Neural progenitor cell (in vitro differentiated cells): ENCODE measurements around the gene ANKRD13C. TPM values are rescaled to one million over a fixed set of nuclear protein-coding genes. Genes with fewer than 3 reads are reported as not detected.

Source experiments
- DNase-seq: peaks from one replicate; pipeline ENCODE4 v3.0.0-alpha.2; 2016; ENCODE audit warnings: low spot score
- H2AFZ ChIP-seq: fragments of 200-600 bp; sonication (generic); replicated peaks from 2 replicates; pipeline ENCODE4 v1.6.1; 2016; ENCODE audit warnings: antibody characterized with exemption
- H3F3A ChIP-seq: fragments of 200-600 bp; sonication (generic); 2 replicates; pipeline ENCODE4 v1.6.1; 2016; ENCODE audit warnings: antibody characterized with exemption, low read depth
- H3K27ac ChIP-seq: fragments of 200-600 bp; sonication (generic); 2 replicates; pipeline ENCODE4 v1.5.1; 2016; ENCODE audit warnings: mild to moderate bottlenecking
- H3K27me3 ChIP-seq: fragments of 200-600 bp; sonication (generic); 2 replicates; pipeline ENCODE4 v1.6.1; 2016; ENCODE audit warnings: mild to moderate bottlenecking, moderate library complexity
- H3K36me3 ChIP-seq: fragments of 200-600 bp; sonication (generic); 2 replicates; pipeline ENCODE4 v1.5.1; 2016
- H3K4me1 ChIP-seq: fragments of 200-600 bp; sonication (generic); 2 replicates; pipeline ENCODE4 v1.6.1; 2016; ENCODE audit warnings: mixed run types
- H3K4me2 ChIP-seq: fragments of 200-600 bp; sonication (generic); 2 replicates; pipeline ENCODE4 v1.6.1; 2016
- H3K4me3 ChIP-seq: fragments of 200-600 bp; sonication (generic); 2 replicates; pipeline ENCODE4 v1.5.1; 2016
- H3K79me2 ChIP-seq: fragments of 200-600 bp; sonication (generic); 2 replicates; pipeline ENCODE4 v1.6.1; 2016; ENCODE audit warnings: low read depth
- H3K9ac ChIP-seq: fragments of 200-600 bp; sonication (generic); 2 replicates; pipeline ENCODE4 v1.6.1; 2016
- H3K9me3 ChIP-seq: fragments of 200-600 bp; sonication (generic); 2 replicates; pipeline ENCODE4 v1.5.1; 2016; ENCODE audit warnings: low read depth
- H4K20me1 ChIP-seq: fragments of 200-600 bp; sonication (generic); 2 replicates; pipeline ENCODE4 v1.6.1; 2016; ENCODE audit warnings: low read depth
- H3K27ac Mint-ChIP-seq: 3 replicates; pipeline ENCODE4 v1.8.0; 2021; ENCODE audit warnings: mixed read lengths
- H3K27me3 Mint-ChIP-seq: 2 replicates; pipeline ENCODE4 v1.8.0; 2022; ENCODE audit warnings: low read depth, mild to moderate bottlenecking, inconsistent platforms, moderate library complexity, mixed read lengths; ENCODE audit not compliant: insufficient read depth
- H3K36me3 Mint-ChIP-seq: 3 replicates; pipeline ENCODE4 v1.8.0; 2021; ENCODE audit warnings: mixed read lengths
- H3K4me1 Mint-ChIP-seq: 3 replicates; pipeline ENCODE4 v1.8.0; 2021; ENCODE audit warnings: mixed read lengths
- H3K4me3 Mint-ChIP-seq: 3 replicates; pipeline ENCODE4 v1.8.0; 2021; ENCODE audit warnings: mild to moderate bottlenecking, moderate library complexity, mixed read lengths
- H3K9me3 Mint-ChIP-seq: 3 replicates; pipeline ENCODE4 v1.8.0; 2020; ENCODE audit warnings: mixed read lengths
- EZH2 ChIP-seq: fragments of 200-600 bp; sonication (generic); IDR thresholded peaks from 2 replicates; pipeline ENCODE4 v1.6.1; 2017; ENCODE audit warnings: antibody characterized with exemption, mild to moderate bottlenecking, moderate library complexity
- EZH2phosphoT487 ChIP-seq: fragments of 200-600 bp; sonication (generic); IDR thresholded peaks from 2 replicates; pipeline ENCODE4 v1.6.1; 2017; ENCODE audit warnings: antibody characterized with exemption
- total RNA-seq: library from RNA; depleted of rRNA; stranded (reverse); fragments of >200 nt; gene quantifications from 2 replicates; pipeline ENCODE4 v1.2.3, GENCODE V29; 2015; ENCODE audit warnings: low replicate concordance
- TF ChIP-seq, protein P1 (sequence below): fragments of 200-600 bp; sonication (generic); IDR thresholded peaks from 2 replicates; pipeline ENCODE4 v1.5.1; 2017; ENCODE audit warnings: antibody characterized with exemption, mild to moderate bottlenecking

Gene ANKRD13C
- total RNA-seq, 1 donor from 2014 or later: 45.7 TPM

DNA sequence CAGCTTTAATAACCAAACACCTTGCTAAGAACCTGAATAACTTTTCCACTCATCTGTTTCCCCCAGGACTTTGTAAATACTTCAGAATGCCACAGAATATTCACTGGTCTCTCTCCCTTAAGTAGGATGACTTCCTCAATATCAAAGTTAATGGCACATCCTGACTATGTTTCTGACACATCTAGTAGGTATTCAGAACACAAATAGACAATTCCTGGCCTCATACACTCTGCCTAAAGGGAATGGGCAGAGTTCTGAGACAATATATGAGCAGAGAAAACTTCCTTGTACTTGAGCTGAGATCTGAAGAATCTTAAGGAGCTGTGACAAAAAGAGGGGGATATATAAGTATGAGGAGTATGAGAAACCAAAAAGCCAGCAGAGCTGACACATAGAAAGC lies 34.8 kb downstream of the ANKRD13C start:
- H3K27me3 Mint-ChIP-seq: no peaks in the 10 kb centered on the region
- Histone ChIP-seq H3K9me3 (no peaks in the 10 kb centered on the region), H3K4me3 (no peak overlapping the region), H3K27me3 (no peaks in the 10 kb centered on the region), H3K4me1 (no peaks in the 10 kb centered on the region), H3K4me2 (no peak overlapping the region), H3K27ac (no peak overlapping the region), H3F3A (no peaks in the 10 kb centered on the region), H3K9ac (no peak overlapping the region), H3K79me2 (peaks cover 68% of the 10 kb centered on the region), H3K36me3 (peaks cover 7% of the 10 kb centered on the region), H4K20me1 (no peaks in the 10 kb centered on the region), H2AFZ (no peak overlapping the region)
- no peak for DNase-seq
- H3K4me3 Mint-ChIP-seq: no peak overlapping the region
- TF ChIP-seq EZH2phosphoT487 (no peak), EZH2 (no peak)
- peaks cover 10% of the 10 kb centered on the region for H3K36me3 Mint-ChIP-seq
- no peaks in the 10 kb centered on the region for H3K9me3 Mint-ChIP-seq
- H3K4me1 Mint-ChIP-seq: no peaks in the 10 kb centered on the region
- H3K27ac Mint-ChIP-seq: no peak overlapping the region

DNA sequence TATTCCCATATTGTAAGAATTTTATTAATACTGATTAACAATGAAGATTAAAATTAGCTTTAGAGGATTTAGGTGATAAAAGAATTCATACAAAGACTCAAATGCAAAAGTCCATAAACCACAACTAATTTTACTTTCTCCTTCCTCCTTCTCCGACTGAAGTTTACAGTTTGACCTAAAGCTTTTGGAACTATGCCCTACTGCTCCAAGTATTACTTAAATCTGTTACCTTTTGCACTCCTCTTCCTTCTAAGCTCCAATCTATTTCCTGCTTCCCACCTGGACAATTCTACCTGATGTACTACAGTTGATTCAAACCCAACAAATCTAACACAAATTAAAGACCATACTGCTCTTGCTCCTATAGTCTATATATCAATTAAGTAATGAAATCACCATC lies 36.3 kb downstream of the ANKRD13C start:
- no peaks in the 10 kb centered on the region for H3F3A ChIP-seq
- H3K79me2 ChIP-seq: peaks cover 55% of the 10 kb centered on the region
- no peaks in the 10 kb centered on the region for H3K27me3 Mint-ChIP-seq
- H3K4me3 ChIP-seq: no peak overlapping the region
- no peaks in the 10 kb centered on the region for H3K4me1 Mint-ChIP-seq
- no peak overlapping the region for H2AFZ ChIP-seq
- H4K20me1 ChIP-seq: no peaks in the 10 kb centered on the region
- H3K4me1 ChIP-seq: no peaks in the 10 kb centered on the region
- no peaks in the 10 kb centered on the region for H3K9me3 ChIP-seq
- H3K9ac ChIP-seq: no peak overlapping the region
- no peak for DNase-seq
- H3K9me3 Mint-ChIP-seq: no peaks in the 10 kb centered on the region
- H3K27ac ChIP-seq: no peak overlapping the region
- H3K27ac Mint-ChIP-seq: no peak overlapping the region
- no peak overlapping the region for H3K4me2 ChIP-seq
- no peaks in the 10 kb centered on the region for H3K27me3 ChIP-seq
- H3K36me3 ChIP-seq: no peaks in the 10 kb centered on the region
- TF ChIP-seq, protein P1, sequence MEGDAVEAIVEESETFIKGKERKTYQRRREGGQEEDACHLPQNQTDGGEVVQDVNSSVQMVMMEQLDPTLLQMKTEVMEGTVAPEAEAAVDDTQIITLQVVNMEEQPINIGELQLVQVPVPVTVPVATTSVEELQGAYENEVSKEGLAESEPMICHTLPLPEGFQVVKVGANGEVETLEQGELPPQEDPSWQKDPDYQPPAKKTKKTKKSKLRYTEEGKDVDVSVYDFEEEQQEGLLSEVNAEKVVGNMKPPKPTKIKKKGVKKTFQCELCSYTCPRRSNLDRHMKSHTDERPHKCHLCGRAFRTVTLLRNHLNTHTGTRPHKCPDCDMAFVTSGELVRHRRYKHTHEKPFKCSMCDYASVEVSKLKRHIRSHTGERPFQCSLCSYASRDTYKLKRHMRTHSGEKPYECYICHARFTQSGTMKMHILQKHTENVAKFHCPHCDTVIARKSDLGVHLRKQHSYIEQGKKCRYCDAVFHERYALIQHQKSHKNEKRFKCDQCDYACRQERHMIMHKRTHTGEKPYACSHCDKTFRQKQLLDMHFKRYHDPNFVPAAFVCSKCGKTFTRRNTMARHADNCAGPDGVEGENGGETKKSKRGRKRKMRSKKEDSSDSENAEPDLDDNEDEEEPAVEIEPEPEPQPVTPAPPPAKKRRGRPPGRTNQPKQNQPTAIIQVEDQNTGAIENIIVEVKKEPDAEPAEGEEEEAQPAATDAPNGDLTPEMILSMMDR: no peak
- TF ChIP-seq EZH2phosphoT487 (no peak), EZH2 (no peak)
- peaks cover 7% of the 10 kb centered on the region for H3K36me3 Mint-ChIP-seq
- no peak overlapping the region for H3K4me3 Mint-ChIP-seq

DNA sequence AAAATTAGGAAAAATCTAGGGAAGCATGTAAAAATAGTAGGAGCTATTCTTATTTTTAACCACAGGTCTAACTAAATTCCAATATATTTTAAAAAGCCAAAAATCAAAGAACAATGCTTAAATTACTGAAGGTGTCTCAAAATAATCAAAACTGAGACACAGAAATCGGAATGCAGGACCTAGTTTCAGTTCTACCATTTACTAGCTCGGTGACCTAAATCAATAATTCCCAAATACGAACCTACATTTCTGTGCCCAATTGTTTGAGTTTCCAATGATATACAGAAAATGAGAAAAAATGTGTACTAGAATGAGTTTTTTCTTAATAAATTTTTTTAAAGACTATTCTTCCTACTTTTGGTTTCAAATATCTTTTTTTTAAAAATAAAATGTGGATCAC lies 37.4 kb downstream of the ANKRD13C start:
- Histone ChIP-seq H3K27me3 (no peaks in the 10 kb centered on the region), H3F3A (no peaks in the 10 kb centered on the region), H3K36me3 (no peaks in the 10 kb centered on the region), H3K9me3 (no peaks in the 10 kb centered on the region), H3K4me2 (no peak overlapping the region), H2AFZ (no peak overlapping the region), H3K9ac (no peak overlapping the region), H3K4me1 (no peaks in the 10 kb centered on the region), H3K4me3 (no peak overlapping the region), H3K79me2 (peaks cover 44% of the 10 kb centered on the region), H3K27ac (no peak overlapping the region), H4K20me1 (no peaks in the 10 kb centered on the region)
- Mint-ChIP-seq H3K36me3 (peaks cover 7% of the 10 kb centered on the region), H3K4me1 (no peaks in the 10 kb centered on the region), H3K27ac (no peak overlapping the region), H3K4me3 (no peak overlapping the region), H3K27me3 (no peaks in the 10 kb centered on the region), H3K9me3 (no peaks in the 10 kb centered on the region)
- DNase-seq: no peak
- TF ChIP-seq, protein P1: no peak
- no peak for TF ChIP-seq EZH2phosphoT487
- TF ChIP-seq EZH2: no peak

DNA sequence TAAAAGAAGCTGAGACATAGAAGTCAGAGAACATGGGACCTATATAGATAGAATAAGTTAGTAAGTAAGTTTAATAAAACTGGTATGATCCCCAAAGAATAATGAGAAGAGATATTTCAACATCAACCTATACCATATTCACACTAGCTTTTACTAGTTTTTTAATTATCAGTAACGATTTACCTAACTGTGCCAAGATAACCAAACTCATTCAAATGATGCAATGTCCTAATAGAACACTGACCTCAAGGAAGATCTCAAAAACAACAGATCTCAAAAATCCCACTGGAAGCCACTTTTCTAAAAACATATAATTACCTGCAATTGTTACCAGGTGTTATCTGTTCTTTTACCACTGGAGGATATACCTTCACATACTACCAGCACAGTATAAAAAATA lies 38.7 kb downstream of the ANKRD13C start:
- H3K4me1 Mint-ChIP-seq: no peaks in the 10 kb centered on the region
- Histone ChIP-seq H3K9ac (no peak overlapping the region), H3K4me3 (no peak overlapping the region), H3K79me2 (peaks cover 31% of the 10 kb centered on the region), H2AFZ (no peak overlapping the region), H3K4me1 (no peaks in the 10 kb centered on the region), H4K20me1 (no peaks in the 10 kb centered on the region), H3F3A (no peaks in the 10 kb centered on the region), H3K9me3 (no peaks in the 10 kb centered on the region), H3K4me2 (no peak overlapping the region), H3K27ac (no peak overlapping the region), H3K27me3 (no peaks in the 10 kb centered on the region), H3K36me3 (no peaks in the 10 kb centered on the region)
- DNase-seq: no peak
- no peak overlapping the region for H3K4me3 Mint-ChIP-seq
- H3K27ac Mint-ChIP-seq: no peak overlapping the region
- H3K36me3 Mint-ChIP-seq: peaks cover 4% of the 10 kb centered on the region
- no peaks in the 10 kb centered on the region for H3K27me3 Mint-ChIP-seq
- H3K9me3 Mint-ChIP-seq: no peaks in the 10 kb centered on the region
- TF ChIP-seq EZH2phosphoT487: no peak
- no peak for TF ChIP-seq EZH2
- TF ChIP-seq, protein P1: no peak
